HL-60 (cell line): ENCODE measurements around the gene SIGLEC10.

Experiments
- TF ChIP-seq, protein P1 (sequence below): IDR thresholded peaks from 2 replicates; pipeline ENCODE4 v1.6.1; 2012; ENCODE audit warnings: low read depth; ENCODE audit not compliant: insufficient replicate concordance
- TF ChIP-seq, protein P2 (sequence below): IDR thresholded peaks from one replicate; pipeline ENCODE4 v1.5.1; 2011; ENCODE audit warnings: low read length, control low read depth, inconsistent platforms; ENCODE audit not compliant: insufficient read depth

DNA sequence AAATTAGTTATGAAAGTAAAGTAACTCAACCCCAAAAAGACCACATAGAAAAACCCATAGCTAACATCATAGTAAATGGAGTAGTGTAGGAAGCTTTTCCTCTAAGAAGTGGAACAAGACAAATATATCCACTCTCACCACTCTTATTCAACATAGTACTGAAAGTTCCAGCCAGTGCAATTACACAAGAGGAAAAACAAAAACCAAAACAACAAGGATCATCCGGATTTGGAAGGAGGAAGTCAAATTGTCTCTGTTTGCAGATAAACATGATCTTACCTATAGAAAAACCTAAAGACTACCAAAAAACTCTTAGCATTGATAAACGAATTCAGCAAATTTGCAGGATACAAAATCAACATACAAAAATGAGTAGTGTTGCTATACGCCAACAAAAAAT, 49.3 kb upstream of the SIGLEC10 start:
- TF ChIP-seq, protein P1, sequence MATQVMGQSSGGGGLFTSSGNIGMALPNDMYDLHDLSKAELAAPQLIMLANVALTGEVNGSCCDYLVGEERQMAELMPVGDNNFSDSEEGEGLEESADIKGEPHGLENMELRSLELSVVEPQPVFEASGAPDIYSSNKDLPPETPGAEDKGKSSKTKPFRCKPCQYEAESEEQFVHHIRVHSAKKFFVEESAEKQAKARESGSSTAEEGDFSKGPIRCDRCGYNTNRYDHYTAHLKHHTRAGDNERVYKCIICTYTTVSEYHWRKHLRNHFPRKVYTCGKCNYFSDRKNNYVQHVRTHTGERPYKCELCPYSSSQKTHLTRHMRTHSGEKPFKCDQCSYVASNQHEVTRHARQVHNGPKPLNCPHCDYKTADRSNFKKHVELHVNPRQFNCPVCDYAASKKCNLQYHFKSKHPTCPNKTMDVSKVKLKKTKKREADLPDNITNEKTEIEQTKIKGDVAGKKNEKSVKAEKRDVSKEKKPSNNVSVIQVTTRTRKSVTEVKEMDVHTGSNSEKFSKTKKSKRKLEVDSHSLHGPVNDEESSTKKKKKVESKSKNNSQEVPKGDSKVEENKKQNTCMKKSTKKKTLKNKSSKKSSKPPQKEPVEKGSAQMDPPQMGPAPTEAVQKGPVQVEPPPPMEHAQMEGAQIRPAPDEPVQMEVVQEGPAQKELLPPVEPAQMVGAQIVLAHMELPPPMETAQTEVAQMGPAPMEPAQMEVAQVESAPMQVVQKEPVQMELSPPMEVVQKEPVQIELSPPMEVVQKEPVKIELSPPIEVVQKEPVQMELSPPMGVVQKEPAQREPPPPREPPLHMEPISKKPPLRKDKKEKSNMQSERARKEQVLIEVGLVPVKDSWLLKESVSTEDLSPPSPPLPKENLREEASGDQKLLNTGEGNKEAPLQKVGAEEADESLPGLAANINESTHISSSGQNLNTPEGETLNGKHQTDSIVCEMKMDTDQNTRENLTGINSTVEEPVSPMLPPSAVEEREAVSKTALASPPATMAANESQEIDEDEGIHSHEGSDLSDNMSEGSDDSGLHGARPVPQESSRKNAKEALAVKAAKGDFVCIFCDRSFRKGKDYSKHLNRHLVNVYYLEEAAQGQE, result no peak
- TF ChIP-seq, protein P2, sequence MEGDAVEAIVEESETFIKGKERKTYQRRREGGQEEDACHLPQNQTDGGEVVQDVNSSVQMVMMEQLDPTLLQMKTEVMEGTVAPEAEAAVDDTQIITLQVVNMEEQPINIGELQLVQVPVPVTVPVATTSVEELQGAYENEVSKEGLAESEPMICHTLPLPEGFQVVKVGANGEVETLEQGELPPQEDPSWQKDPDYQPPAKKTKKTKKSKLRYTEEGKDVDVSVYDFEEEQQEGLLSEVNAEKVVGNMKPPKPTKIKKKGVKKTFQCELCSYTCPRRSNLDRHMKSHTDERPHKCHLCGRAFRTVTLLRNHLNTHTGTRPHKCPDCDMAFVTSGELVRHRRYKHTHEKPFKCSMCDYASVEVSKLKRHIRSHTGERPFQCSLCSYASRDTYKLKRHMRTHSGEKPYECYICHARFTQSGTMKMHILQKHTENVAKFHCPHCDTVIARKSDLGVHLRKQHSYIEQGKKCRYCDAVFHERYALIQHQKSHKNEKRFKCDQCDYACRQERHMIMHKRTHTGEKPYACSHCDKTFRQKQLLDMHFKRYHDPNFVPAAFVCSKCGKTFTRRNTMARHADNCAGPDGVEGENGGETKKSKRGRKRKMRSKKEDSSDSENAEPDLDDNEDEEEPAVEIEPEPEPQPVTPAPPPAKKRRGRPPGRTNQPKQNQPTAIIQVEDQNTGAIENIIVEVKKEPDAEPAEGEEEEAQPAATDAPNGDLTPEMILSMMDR, result no peak
